WTC11 (cell line): ENCODE data around the gene OGFOD3. TPM values are rescaled to one million over a fixed set of nuclear protein-coding genes. Genes with fewer than 3 reads are reported as not detected.

Source experiments
- ATAC-seq: fragments of 200-7000 bp; cut with Tn5 transposase; 2 replicates; pipeline ENCODE4 v1.10.0; 2021; ENCODE audit warnings: mild to moderate bottlenecking, moderate library complexity
- CTCF ChIA-PET: fragments of 300-600 bp; sonication (Branson Sonifier 250); formaldehyde crosslinking; loops from one replicate; lab custom pipeline; 2021; ENCODE audit warnings: antibody characterized with exemption; lab: Charles Lee
- POLR2A ChIA-PET: fragments of 350-600 bp; sonication (Branson Sonifier 250); formaldehyde crosslinking; loops from one replicate; lab custom pipeline; 2021; ENCODE audit warnings: antibody characterized with exemption; lab: Charles Lee
- DNase-seq: peaks from one replicate; pipeline ENCODE4 v3.0.0; 2021; ENCODE audit warnings: low spot score
- H3K27ac Mint-ChIP-seq: 2 replicates; pipeline ENCODE4 v1.8.0; 2021; ENCODE audit warnings: mixed read lengths
- H3K27me3 Mint-ChIP-seq: 2 replicates; pipeline ENCODE4 v1.8.0; 2021; ENCODE audit warnings: low read depth, mild to moderate bottlenecking, moderate library complexity, mixed read lengths
- H3K36me3 Mint-ChIP-seq: 2 replicates; pipeline ENCODE4 v1.8.0; 2021; ENCODE audit warnings: mixed read lengths
- H3K4me1 Mint-ChIP-seq: 2 replicates; pipeline ENCODE4 v1.8.0; 2022; ENCODE audit warnings: mixed read lengths
- H3K4me3 Mint-ChIP-seq: 2 replicates; pipeline ENCODE4 v1.8.0; 2021; ENCODE audit warnings: mild to moderate bottlenecking, moderate library complexity, mixed read lengths
- H3K9me3 Mint-ChIP-seq: 2 replicates; pipeline ENCODE4 v1.8.0; 2021; ENCODE audit warnings: mixed read lengths
- CBFB ChIP-seq: sonication (generic); formaldehyde crosslinking; IDR thresholded peaks from 2 replicates; pipeline ENCODE4 v1.8.1; 2022; ENCODE audit warnings: mild to moderate bottlenecking, low read depth, missing genetic modification reagents
- ERG ChIP-seq: fragments of 250-450 bp; sonication (Bioruptor Pico); IDR thresholded peaks from 2 replicates; pipeline ENCODE4 v1.8.0; 2021; ENCODE audit warnings: mild to moderate bottlenecking
- ETV6 ChIP-seq: sonication (generic); formaldehyde crosslinking; IDR thresholded peaks from 2 replicates; pipeline ENCODE4 v1.8.1; 2022; ENCODE audit warnings: mild to moderate bottlenecking, missing genetic modification reagents
- GRHL2 ChIP-seq: fragments of 250-450 bp; sonication (Bioruptor Pico); IDR thresholded peaks from 2 replicates; pipeline ENCODE4 v1.8.0; 2022; ENCODE audit warnings: mild to moderate bottlenecking, moderate library complexity; ENCODE audit not compliant: insufficient replicate concordance, severe bottlenecking
- KAT7 ChIP-seq: sonication (generic); formaldehyde crosslinking; IDR thresholded peaks from 2 replicates; pipeline ENCODE4 v1.8.1; 2023; ENCODE audit warnings: missing genetic modification reagents, mild to moderate bottlenecking, borderline replicate concordance
- MYBL2 ChIP-seq: sonication (generic); formaldehyde crosslinking; IDR thresholded peaks from 2 replicates; pipeline ENCODE4 v1.8.1; 2023; ENCODE audit warnings: mild to moderate bottlenecking, moderate library complexity, missing genetic modification reagents
- NFATC4 ChIP-seq: fragments of 250-450 bp; sonication (Bioruptor Pico); IDR thresholded peaks from 2 replicates; pipeline ENCODE4 v1.9.0; 2021; ENCODE audit warnings: mild to moderate bottlenecking
- PRDM15 ChIP-seq: sonication (generic); formaldehyde crosslinking; IDR thresholded peaks from 2 replicates; pipeline ENCODE4 v1.8.0; 2022; ENCODE audit warnings: missing genetic modification reagents
- PRRX2 ChIP-seq: fragments of 250-450 bp; sonication (Bioruptor Pico); IDR thresholded peaks from 2 replicates; pipeline ENCODE4 v1.8.0; 2021; ENCODE audit warnings: mild to moderate bottlenecking
- RELA ChIP-seq: sonication (generic); formaldehyde crosslinking; IDR thresholded peaks from 2 replicates; pipeline ENCODE4 v1.8.1; 2022; ENCODE audit warnings: missing genetic modification reagents, mild to moderate bottlenecking, borderline replicate concordance
- RORB ChIP-seq: fragments of 250-450 bp; sonication (Bioruptor Pico); IDR thresholded peaks from 2 replicates; pipeline ENCODE4 v1.9.0; 2021; ENCODE audit warnings: mild to moderate bottlenecking
- SMAD3 ChIP-seq: sonication (generic); formaldehyde crosslinking; IDR thresholded peaks from 2 replicates; pipeline ENCODE4 v1.8.0; 2022; ENCODE audit warnings: missing genetic modification reagents, mild to moderate bottlenecking, borderline replicate concordance
- SP1 ChIP-seq: sonication (generic); formaldehyde crosslinking; conservative IDR thresholded peaks from 2 replicates; pipeline ENCODE4 v1.8.1; 2022; ENCODE audit warnings: missing genetic modification reagents
- ZMAT4 ChIP-seq: fragments of 250-450 bp; sonication (Bioruptor Pico); IDR thresholded peaks from 2 replicates; pipeline ENCODE4 v1.9.0; 2021; ENCODE audit warnings: mild to moderate bottlenecking
- ZNF232 ChIP-seq: sonication (generic); formaldehyde crosslinking; IDR thresholded peaks from 2 replicates; pipeline ENCODE4 v1.8.0; 2022; ENCODE audit warnings: mild to moderate bottlenecking, missing genetic modification reagents
- total RNA-seq: library from RNA; stranded (reverse); gene quantifications from 3 replicates; pipeline ENCODE4 v1.2.3, GENCODE V29; 2021
- TF ChIP-seq, protein P1 (sequence below): sonication (generic); formaldehyde crosslinking; IDR thresholded peaks from 2 replicates; pipeline ENCODE4 v1.8.1; 2023; ENCODE audit warnings: mild to moderate bottlenecking, missing genetic modification reagents
- TF ChIP-seq, protein P2 (sequence below): fragments of 250-450 bp; sonication (Bioruptor Pico); conservative IDR thresholded peaks from 2 replicates; pipeline ENCODE4 v1.9.0; 2021; ENCODE audit warnings: mild to moderate bottlenecking

Gene OGFOD3
- total RNA-seq, 1 experiment from 2014 or later: 20.4 TPM

GRCh38 chr17:82386255-82386831, 32.0 kb downstream of the OGFOD3 start:
- no peak overlapping the region for H3K27ac Mint-ChIP-seq
- POLR2A ChIA-PET: no interaction called here
- H3K9me3 Mint-ChIP-seq: no peaks in the 10 kb centered on the region
- no peak for TF ChIP-seq SMAD3 (CRISPR knock-in tag)
- TF ChIP-seq CBFB (CRISPR knock-in tag): no peak
- no peak for TF ChIP-seq RELA (CRISPR knock-in tag)
- peaks cover 3% of the 10 kb centered on the region for H3K4me1 Mint-ChIP-seq
- H3K27me3 Mint-ChIP-seq: peaks cover 4% of the 10 kb centered on the region
- no peaks in the 10 kb centered on the region for H3K36me3 Mint-ChIP-seq
- DNase-seq: no peak
- CTCF ChIA-PET: no interaction called here
- no peak for ATAC-seq
- no peak overlapping the region for H3K4me3 Mint-ChIP-seq

- no peak for ATAC-seq
- no peaks in the 10 kb centered on the region for H3K36me3 Mint-ChIP-seq
- ChIA-PET POLR2A (interaction anchor here (0.6 to 0.9 kb wide), 3 partner anchors 9 to 120 kb away, joined by 3 to 5 read pairs (median 3); no protein-coding TSS in a partner anchor), CTCF (interaction anchor here (1.1 kb wide), 1 partner anchor 25 kb away, joined by 5 read pairs; no protein-coding TSS in a partner anchor)
- no peak overlapping the region for H3K4me3 Mint-ChIP-seq
- no peak for DNase-seq
- TF ChIP-seq, protein P1, sequence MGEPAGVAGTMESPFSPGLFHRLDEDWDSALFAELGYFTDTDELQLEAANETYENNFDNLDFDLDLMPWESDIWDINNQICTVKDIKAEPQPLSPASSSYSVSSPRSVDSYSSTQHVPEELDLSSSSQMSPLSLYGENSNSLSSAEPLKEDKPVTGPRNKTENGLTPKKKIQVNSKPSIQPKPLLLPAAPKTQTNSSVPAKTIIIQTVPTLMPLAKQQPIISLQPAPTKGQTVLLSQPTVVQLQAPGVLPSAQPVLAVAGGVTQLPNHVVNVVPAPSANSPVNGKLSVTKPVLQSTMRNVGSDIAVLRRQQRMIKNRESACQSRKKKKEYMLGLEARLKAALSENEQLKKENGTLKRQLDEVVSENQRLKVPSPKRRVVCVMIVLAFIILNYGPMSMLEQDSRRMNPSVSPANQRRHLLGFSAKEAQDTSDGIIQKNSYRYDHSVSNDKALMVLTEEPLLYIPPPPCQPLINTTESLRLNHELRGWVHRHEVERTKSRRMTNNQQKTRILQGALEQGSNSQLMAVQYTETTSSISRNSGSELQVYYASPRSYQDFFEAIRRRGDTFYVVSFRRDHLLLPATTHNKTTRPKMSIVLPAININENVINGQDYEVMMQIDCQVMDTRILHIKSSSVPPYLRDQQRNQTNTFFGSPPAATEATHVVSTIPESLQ (CRISPR knock-in tag): no peak
- TF ChIP-seq PRRX2 (CRISPR knock-in tag) (no peak), ZMAT4 (CRISPR knock-in tag) (no peak), GRHL2 (CRISPR knock-in tag) (no peak), ZNF232 (CRISPR knock-in tag) (no peak), NFATC4 (no peak), MYBL2 (CRISPR knock-in tag) (no peak), RORB (CRISPR knock-in tag) (no peak), KAT7 (CRISPR knock-in tag) (no peak), SP1 (CRISPR knock-in tag) (no peak), ETV6 (CRISPR knock-in tag) (no peak), PRDM15 (no peak), ERG (no peak)
- TF ChIP-seq, protein P2, sequence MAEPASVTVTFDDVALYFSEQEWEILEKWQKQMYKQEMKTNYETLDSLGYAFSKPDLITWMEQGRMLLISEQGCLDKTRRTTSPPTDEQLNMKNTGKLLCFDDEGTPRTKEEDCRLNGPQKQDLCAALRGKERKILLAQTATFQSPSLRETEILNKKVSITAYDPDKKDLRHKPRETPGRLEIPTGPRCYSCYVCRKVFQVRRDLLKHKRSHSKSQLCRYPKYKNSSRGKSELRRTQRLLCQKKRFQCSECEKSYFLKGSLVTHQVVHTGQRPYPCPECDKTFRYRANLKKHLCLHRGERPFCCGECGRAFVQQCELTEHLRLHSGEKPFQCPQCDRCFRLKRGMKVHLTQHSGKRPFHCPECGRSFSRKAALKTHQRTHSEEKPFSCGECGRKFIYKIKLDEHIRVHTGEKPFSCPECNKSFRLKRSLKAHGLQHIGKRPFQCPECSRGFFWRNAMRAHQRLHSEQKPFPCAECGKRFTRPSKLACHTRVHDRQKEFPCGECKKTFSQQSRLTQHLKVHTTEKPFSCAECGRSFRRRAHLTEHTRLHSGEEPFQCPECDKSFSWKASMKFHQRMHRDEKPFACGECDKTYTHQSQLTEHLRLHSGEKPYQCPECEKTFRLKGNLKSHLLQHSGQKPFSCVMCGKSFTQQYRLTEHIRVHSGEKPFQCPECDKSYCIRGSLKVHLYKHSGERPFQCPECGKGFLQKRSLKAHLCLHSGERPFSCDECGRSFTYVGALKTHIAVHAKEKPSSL (CRISPR knock-in tag): no peak
- H3K9me3 Mint-ChIP-seq: no peaks in the 10 kb centered on the region
- H3K27me3 Mint-ChIP-seq: peaks cover 5% of the 10 kb centered on the region
- peaks cover 3% of the 10 kb centered on the region for H3K4me1 Mint-ChIP-seq
- H3K27ac Mint-ChIP-seq: no peak overlapping the region
These were observed 32.7 kb downstream of the OGFOD3 start for GRCh38 chr17:82385559-82386254.
